SK-N-SH treated with all-trans-retinoic acid at 6 μM for 48 hours (cell line): ENCODE data around the gene MEGF9.

Experiments
- ATAC-seq: fragments of 200-7000 bp; cut with Tn5 transposase; 3 replicates; pipeline ENCODE4 v1.9.1; 2020; ENCODE audit warnings: mild to moderate bottlenecking, moderate library complexity
- BACH2 ChIP-seq: fragments of 250-450 bp; sonication (Bioruptor Pico); IDR thresholded peaks from 2 replicates; pipeline ENCODE4 v1.9.0; 2021; ENCODE audit warnings: mild to moderate bottlenecking, borderline replicate concordance
- CSDC2 ChIP-seq: fragments of 250-450 bp; sonication (Bioruptor Pico); IDR thresholded peaks from 2 replicates; pipeline ENCODE4 v1.5.0; 2020; ENCODE audit warnings: mild to moderate bottlenecking, moderate library complexity
- GLIS3 ChIP-seq: fragments of 250-450 bp; sonication (Bioruptor Pico); IDR thresholded peaks from 2 replicates; pipeline ENCODE4 v1.5.0; 2020; ENCODE audit warnings: mild to moderate bottlenecking, moderate library complexity
- ISL1 ChIP-seq: fragments of 250-450 bp; sonication (Bioruptor Pico); IDR thresholded peaks from 2 replicates; pipeline ENCODE4 v2.1.2; 2022; ENCODE audit warnings: mild to moderate bottlenecking, moderate library complexity
- OSR1 ChIP-seq: fragments of 250-450 bp; sonication (Bioruptor Pico); IDR thresholded peaks from 2 replicates; pipeline ENCODE4 v1.8.0; 2022; ENCODE audit warnings: moderate library complexity, mild to moderate bottlenecking, inconsistent platforms
- RARB ChIP-seq: fragments of 250-450 bp; sonication (Bioruptor Pico); IDR thresholded peaks from 2 replicates; pipeline ENCODE4 v1.8.0; 2021; ENCODE audit warnings: mild to moderate bottlenecking, moderate library complexity
- SNAI2 ChIP-seq: fragments of 250-450 bp; sonication (Bioruptor Pico); IDR thresholded peaks from 2 replicates; pipeline ENCODE4 v1.5.0; 2020; ENCODE audit warnings: mild to moderate bottlenecking, moderate library complexity
- TCF4 ChIP-seq: fragments of 250-450 bp; sonication (Bioruptor Pico); IDR thresholded peaks from 2 replicates; pipeline ENCODE4 v1.8.0; 2021; ENCODE audit warnings: mild to moderate bottlenecking, moderate library complexity, borderline replicate concordance
- ZC3H10 ChIP-seq: fragments of 250-450 bp; sonication (Bioruptor Pico); IDR thresholded peaks from 2 replicates; pipeline ENCODE4 v1.5.1; 2021; ENCODE audit warnings: mild to moderate bottlenecking, moderate library complexity
- ZFP3 ChIP-seq: fragments of 250-450 bp; sonication (Bioruptor Pico); IDR thresholded peaks from 2 replicates; pipeline ENCODE4 v1.5.0; 2020; ENCODE audit warnings: mild to moderate bottlenecking, moderate library complexity
- ZFP30 ChIP-seq: fragments of 450-650 bp; formaldehyde crosslinking; IDR thresholded peaks from 2 replicates; pipeline ENCODE4 v1.5.0; 2022; ENCODE audit warnings: mild to moderate bottlenecking, moderate library complexity
- ZNF565 ChIP-seq: fragments of 450-650 bp; formaldehyde crosslinking; conservative IDR thresholded peaks from 2 replicates; pipeline ENCODE4 v1.5.0; 2020; ENCODE audit warnings: low read depth, mild to moderate bottlenecking, moderate library complexity
- TF ChIP-seq, protein P1 (sequence below): fragments of 250-450 bp; sonication (Bioruptor Pico); IDR thresholded peaks from 2 replicates; pipeline ENCODE4 v1.5.1; 2021; ENCODE audit warnings: mild to moderate bottlenecking, moderate library complexity
- TF ChIP-seq, protein P2 (sequence below): fragments of 250-450 bp; sonication (Bioruptor Pico); IDR thresholded peaks from 2 replicates; pipeline ENCODE4 v1.5.0; 2020; ENCODE audit warnings: mild to moderate bottlenecking, moderate library complexity
- TF ChIP-seq, protein P3 (sequence below): fragments of 250-450 bp; sonication (Bioruptor Pico); IDR thresholded peaks from 2 replicates; pipeline ENCODE4 v1.5.1; 2020; ENCODE audit warnings: low read depth, mild to moderate bottlenecking, moderate library complexity
- TF ChIP-seq, protein P4 (sequence below): fragments of 250-450 bp; sonication (Bioruptor Pico); IDR thresholded peaks from 2 replicates; pipeline ENCODE4 v1.8.0; 2020; ENCODE audit warnings: mild to moderate bottlenecking, moderate library complexity, borderline replicate concordance
- TF ChIP-seq, protein P5 (sequence below): fragments of 250-450 bp; sonication (Bioruptor Pico); IDR thresholded peaks from 2 replicates; pipeline ENCODE4 v1.8.0; 2021; ENCODE audit warnings: low read depth, mild to moderate bottlenecking, moderate library complexity, borderline replicate concordance

The MEGF9 gene

DNA sequence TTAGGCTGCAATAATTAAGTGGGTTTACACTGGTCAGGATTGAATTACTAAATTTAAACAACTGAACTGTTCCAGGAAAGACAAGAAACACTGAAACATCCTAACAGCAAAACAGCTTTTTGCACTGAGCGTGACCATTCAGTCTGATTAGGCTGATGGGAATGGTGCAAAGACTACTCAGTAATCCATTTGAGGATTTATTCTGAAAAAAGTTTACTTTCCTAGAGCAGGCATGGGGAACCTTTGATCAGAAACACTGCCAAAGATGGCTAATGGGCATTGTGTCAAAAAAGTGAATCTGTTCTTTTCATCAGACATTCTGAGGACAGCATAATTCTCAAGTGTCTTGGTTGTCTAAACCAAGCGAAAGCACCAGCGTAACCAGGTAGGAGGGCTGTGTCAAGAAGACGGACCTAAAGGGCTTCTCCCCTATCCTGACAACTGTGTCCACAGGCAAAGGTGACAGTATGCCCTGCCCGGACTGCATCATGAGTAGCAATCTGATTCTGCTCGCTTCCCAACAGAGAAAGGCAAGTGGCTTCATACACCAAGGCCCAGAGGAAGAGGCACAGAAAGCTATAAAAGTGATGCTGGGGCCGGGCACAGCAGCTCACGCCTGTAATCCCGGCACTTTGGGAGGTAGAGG is 45.6 kb upstream of the MEGF9 start:
- TF ChIP-seq, protein P1, sequence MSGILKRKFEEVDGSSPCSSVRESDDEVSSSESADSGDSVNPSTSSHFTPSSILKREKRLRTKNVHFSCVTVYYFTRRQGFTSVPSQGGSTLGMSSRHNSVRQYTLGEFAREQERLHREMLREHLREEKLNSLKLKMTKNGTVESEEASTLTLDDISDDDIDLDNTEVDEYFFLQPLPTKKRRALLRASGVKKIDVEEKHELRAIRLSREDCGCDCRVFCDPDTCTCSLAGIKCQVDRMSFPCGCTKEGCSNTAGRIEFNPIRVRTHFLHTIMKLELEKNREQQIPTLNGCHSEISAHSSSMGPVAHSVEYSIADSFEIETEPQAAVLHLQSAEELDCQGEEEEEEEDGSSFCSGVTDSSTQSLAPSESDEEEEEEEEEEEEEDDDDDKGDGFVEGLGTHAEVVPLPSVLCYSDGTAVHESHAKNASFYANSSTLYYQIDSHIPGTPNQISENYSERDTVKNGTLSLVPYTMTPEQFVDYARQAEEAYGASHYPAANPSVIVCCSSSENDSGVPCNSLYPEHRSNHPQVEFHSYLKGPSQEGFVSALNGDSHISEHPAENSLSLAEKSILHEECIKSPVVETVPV (CRISPR knock-in tag) = no peak
- TF ChIP-seq, protein P2, sequence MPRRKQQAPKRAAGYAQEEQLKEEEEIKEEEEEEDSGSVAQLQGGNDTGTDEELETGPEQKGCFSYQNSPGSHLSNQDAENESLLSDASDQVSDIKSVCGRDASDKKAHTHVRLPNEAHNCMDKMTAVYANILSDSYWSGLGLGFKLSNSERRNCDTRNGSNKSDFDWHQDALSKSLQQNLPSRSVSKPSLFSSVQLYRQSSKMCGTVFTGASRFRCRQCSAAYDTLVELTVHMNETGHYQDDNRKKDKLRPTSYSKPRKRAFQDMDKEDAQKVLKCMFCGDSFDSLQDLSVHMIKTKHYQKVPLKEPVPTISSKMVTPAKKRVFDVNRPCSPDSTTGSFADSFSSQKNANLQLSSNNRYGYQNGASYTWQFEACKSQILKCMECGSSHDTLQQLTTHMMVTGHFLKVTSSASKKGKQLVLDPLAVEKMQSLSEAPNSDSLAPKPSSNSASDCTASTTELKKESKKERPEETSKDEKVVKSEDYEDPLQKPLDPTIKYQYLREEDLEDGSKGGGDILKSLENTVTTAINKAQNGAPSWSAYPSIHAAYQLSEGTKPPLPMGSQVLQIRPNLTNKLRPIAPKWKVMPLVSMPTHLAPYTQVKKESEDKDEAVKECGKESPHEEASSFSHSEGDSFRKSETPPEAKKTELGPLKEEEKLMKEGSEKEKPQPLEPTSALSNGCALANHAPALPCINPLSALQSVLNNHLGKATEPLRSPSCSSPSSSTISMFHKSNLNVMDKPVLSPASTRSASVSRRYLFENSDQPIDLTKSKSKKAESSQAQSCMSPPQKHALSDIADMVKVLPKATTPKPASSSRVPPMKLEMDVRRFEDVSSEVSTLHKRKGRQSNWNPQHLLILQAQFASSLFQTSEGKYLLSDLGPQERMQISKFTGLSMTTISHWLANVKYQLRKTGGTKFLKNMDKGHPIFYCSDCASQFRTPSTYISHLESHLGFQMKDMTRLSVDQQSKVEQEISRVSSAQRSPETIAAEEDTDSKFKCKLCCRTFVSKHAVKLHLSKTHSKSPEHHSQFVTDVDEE (CRISPR knock-in tag) = no peak
- no peak for TF ChIP-seq TCF4 (CRISPR knock-in tag)
- TF ChIP-seq ZFP30 (CRISPR knock-in tag) = no peak
- no peak for TF ChIP-seq ISL1 (CRISPR knock-in tag)
- TF ChIP-seq ZFP3 (CRISPR knock-in tag) = no peak
- TF ChIP-seq, protein P3, sequence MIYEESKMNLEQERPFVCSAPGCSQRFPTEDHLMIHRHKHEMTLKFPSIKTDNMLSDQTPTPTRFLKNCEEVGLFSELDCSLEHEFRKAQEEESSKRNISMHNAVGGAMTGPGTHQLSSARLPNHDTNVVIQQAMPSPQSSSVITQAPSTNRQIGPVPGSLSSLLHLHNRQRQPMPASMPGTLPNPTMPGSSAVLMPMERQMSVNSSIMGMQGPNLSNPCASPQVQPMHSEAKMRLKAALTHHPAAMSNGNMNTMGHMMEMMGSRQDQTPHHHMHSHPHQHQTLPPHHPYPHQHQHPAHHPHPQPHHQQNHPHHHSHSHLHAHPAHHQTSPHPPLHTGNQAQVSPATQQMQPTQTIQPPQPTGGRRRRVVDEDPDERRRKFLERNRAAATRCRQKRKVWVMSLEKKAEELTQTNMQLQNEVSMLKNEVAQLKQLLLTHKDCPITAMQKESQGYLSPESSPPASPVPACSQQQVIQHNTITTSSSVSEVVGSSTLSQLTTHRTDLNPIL (CRISPR knock-in tag) = no peak
- TF ChIP-seq, protein P4, sequence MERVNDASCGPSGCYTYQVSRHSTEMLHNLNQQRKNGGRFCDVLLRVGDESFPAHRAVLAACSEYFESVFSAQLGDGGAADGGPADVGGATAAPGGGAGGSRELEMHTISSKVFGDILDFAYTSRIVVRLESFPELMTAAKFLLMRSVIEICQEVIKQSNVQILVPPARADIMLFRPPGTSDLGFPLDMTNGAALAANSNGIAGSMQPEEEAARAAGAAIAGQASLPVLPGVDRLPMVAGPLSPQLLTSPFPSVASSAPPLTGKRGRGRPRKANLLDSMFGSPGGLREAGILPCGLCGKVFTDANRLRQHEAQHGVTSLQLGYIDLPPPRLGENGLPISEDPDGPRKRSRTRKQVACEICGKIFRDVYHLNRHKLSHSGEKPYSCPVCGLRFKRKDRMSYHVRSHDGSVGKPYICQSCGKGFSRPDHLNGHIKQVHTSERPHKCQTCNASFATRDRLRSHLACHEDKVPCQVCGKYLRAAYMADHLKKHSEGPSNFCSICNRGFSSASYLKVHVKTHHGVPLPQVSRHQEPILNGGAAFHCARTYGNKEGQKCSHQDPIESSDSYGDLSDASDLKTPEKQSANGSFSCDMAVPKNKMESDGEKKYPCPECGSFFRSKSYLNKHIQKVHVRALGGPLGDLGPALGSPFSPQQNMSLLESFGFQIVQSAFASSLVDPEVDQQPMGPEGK = no peak
- no peak for TF ChIP-seq GLIS3 (CRISPR knock-in tag)
- TF ChIP-seq RARB (CRISPR knock-in tag) = no peak
- no peak for TF ChIP-seq OSR1 (CRISPR knock-in tag)
- TF ChIP-seq SNAI2 (CRISPR knock-in tag) = no peak
- ATAC-seq = no peak

DNA sequence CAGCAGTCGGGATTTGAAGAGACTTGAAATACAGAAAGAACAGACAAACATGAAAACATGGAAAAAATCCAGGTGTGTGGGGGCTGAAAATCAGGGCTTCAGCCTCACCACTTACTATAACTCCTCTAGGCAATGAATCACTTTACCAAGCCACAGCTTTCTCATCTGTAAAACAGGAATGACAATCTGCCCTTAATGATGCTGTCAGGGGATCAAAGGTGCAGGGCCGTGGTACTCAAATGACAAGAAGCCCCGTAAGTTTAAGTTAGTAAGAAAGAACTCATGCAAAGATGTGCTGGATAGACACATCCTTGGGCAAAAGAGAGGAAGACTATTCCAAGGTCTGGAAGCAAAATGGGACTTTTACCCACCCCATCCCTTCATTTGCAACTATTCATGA is 44.3 kb upstream of the MEGF9 start:
- TF ChIP-seq ZC3H10 (no peak), BACH2 (CRISPR knock-in tag) (no peak), RARB (CRISPR knock-in tag) (no peak), ZFP30 (CRISPR knock-in tag) (no peak), ZNF565 (CRISPR knock-in tag) (no peak), CSDC2 (no peak)
- TF ChIP-seq, protein P4 = no peak
- TF ChIP-seq, protein P2 (CRISPR knock-in tag) = no peak
- TF ChIP-seq, protein P5, sequence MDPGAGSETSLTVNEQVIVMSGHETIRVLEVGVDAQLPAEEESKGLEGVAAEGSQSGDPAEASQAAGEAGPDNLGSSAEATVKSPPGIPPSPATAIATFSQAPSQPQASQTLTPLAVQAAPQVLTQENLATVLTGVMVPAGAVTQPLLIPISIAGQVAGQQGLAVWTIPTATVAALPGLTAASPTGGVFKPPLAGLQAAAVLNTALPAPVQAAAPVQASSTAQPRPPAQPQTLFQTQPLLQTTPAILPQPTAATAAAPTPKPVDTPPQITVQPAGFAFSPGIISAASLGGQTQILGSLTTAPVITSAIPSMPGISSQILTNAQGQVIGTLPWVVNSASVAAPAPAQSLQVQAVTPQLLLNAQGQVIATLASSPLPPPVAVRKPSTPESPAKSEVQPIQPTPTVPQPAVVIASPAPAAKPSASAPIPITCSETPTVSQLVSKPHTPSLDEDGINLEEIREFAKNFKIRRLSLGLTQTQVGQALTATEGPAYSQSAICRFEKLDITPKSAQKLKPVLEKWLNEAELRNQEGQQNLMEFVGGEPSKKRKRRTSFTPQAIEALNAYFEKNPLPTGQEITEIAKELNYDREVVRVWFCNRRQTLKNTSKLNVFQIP = no peak
- TF ChIP-seq, protein P3 (CRISPR knock-in tag) = no peak
- ATAC-seq = no peak
